Spinal cord (tissue), 4 donors: ENCODE measurements around the gene CCDC71. TPM values are rescaled to one million over a fixed set of nuclear protein-coding genes. Genes with fewer than 3 reads are reported as not detected.

Experiments
- polyA plus RNA-seq, 2 donors: library from polyadenylated mRNA; unstranded; fragments of 120-200 nt; gene quantifications; one replicate each; pipeline ENCODE4 v1.2.1, GENCODE V29; 2013; ENCODE audit not compliant: insufficient read length in 2 of 2
- total RNA-seq, 2 donors: library from RNA; depleted of rRNA in 1 of 2; stranded (reverse); fragments of 120-200 nt in 1 of 2; fragments of >200 nt in 1 of 2; gene quantifications; one replicate each; pipeline versions ENCODE4 v1.2.3 to v1.2.4, GENCODE V29; 2013 to 2014

The CCDC71 gene
- total and polyA plus RNA-seq, 4 donors, result 9.7 to 23.1 (median 18.6) TPM

Other genes starting within 250 kb of the CCDC71 start
- 10 to 100 TPM; 81.0 to 81.9 TPM for gene ARIH2, start 247.5 kb downstream of the CCDC71 start, total RNA-seq
- 10 to 100 TPM; 66.6 to 96.4 TPM for gene ARIH2, start 247.5 kb downstream of the CCDC71 start, polyA plus RNA-seq
- 10 to 100 TPM; 58.4 to 69.0 TPM for gene P4HTM, start 176.1 kb downstream of the CCDC71 start, total RNA-seq
- gene P4HTM, start 176.1 kb downstream of the CCDC71 start, polyA plus RNA-seq, result 10 to 100 TPM; 70.7 to 82.7 TPM
- 100 to 1,000 TPM in 1 of 2 donors, 10 to 100 TPM in 1; 81.7 to 152 TPM for gene WDR6, start 158.9 kb downstream of the CCDC71 start, total RNA-seq
- gene WDR6, start 158.9 kb downstream of the CCDC71 start, polyA plus RNA-seq, result 100 to 1,000 TPM; 234 to 241 TPM
- gene DALRD3, start 147.8 kb downstream of the CCDC71 start, total RNA-seq, result 10 to 100 TPM; 35.7 to 51.3 TPM
- gene DALRD3, start 147.8 kb downstream of the CCDC71 start, polyA plus RNA-seq, result 10 to 100 TPM; 83.8 to 85.7 TPM
- 10 to 100 TPM; 37.0 to 97.0 TPM for gene NDUFAF3, start 144.2 kb downstream of the CCDC71 start, total RNA-seq
- gene NDUFAF3, start 144.2 kb downstream of the CCDC71 start, polyA plus RNA-seq, result 10 to 100 TPM; 69.0 to 79.9 TPM
- 100 to 1,000 TPM; 143 to 215 TPM for gene IMPDH2, start 136.9 kb downstream of the CCDC71 start, total RNA-seq
- 100 to 1,000 TPM; 139 to 150 TPM for gene IMPDH2, start 136.9 kb downstream of the CCDC71 start, polyA plus RNA-seq
- gene QRICH1, start 72.3 kb downstream of the CCDC71 start, total RNA-seq, result 100 to 1,000 TPM in 1 of 2 donors, 10 to 100 TPM in 1; 84.6 to 104 TPM
- gene QRICH1, start 72.3 kb downstream of the CCDC71 start, polyA plus RNA-seq, result 10 to 100 TPM; 62.9 to 80.1 TPM
- gene QARS1, start 61.6 kb downstream of the CCDC71 start, total RNA-seq, result 100 to 1,000 TPM; 122 to 187 TPM
- gene QARS1, start 61.6 kb downstream of the CCDC71 start, polyA plus RNA-seq, result 100 to 1,000 TPM; 136 to 159 TPM
- gene USP19, start 45.5 kb downstream of the CCDC71 start, total RNA-seq, result 10 to 100 TPM; 32.5 to 45.0 TPM
- gene USP19, start 45.5 kb downstream of the CCDC71 start, polyA plus RNA-seq, result 10 to 100 TPM; 46.9 to 54.4 TPM
- gene LAMB2, start 33.3 kb downstream of the CCDC71 start, total RNA-seq, result 100 to 1,000 TPM; 225 to 536 TPM
- 100 to 1,000 TPM; 160 to 221 TPM for gene LAMB2, start 33.3 kb downstream of the CCDC71 start, polyA plus RNA-seq
- gene KLHDC8B, start 5.3 kb upstream of the CCDC71 start, total RNA-seq, result 10 to 100 TPM; 20.0 to 61.6 TPM
- gene KLHDC8B, start 5.3 kb upstream of the CCDC71 start, polyA plus RNA-seq, result 10 to 100 TPM; 34.7 to 38.7 TPM
- 1 to 10 TPM; 4.5 to 6.1 TPM for gene C3orf62, start 110.9 kb upstream of the CCDC71 start, total RNA-seq
- gene C3orf62, start 110.9 kb upstream of the CCDC71 start, polyA plus RNA-seq, result 10 to 100 TPM; 12.6 to 19.5 TPM
- gene USP4, start 173.7 kb upstream of the CCDC71 start, total RNA-seq, result 10 to 100 TPM; 30.9 to 34.0 TPM
- gene USP4, start 173.7 kb upstream of the CCDC71 start, polyA plus RNA-seq, result 10 to 100 TPM; 63.4 to 80.1 TPM
- gene GPX1, start 192.0 kb upstream of the CCDC71 start, total RNA-seq, result 100 to 1,000 TPM in 1 of 2 donors, 10 to 100 TPM in 1; 71.2 to 168 TPM
- gene GPX1, start 192.0 kb upstream of the CCDC71 start, polyA plus RNA-seq, result 100 to 1,000 TPM; 190 to 201 TPM
- 100 to 1,000 TPM; 286 to 331 TPM for gene RHOA, start 245.6 kb upstream of the CCDC71 start, total RNA-seq
- gene RHOA, start 245.6 kb upstream of the CCDC71 start, polyA plus RNA-seq, result 100 to 1,000 TPM; 434 to 442 TPM
- gene TCTA, start 246.1 kb upstream of the CCDC71 start, total RNA-seq, result 10 to 100 TPM; 22.5 to 29.5 TPM
- 10 to 100 TPM; 33.5 to 38.0 TPM for gene TCTA, start 246.1 kb upstream of the CCDC71 start, polyA plus RNA-seq